ENCODE data around the gene ADCY10. TPM values are rescaled to one million over a fixed set of nuclear protein-coding genes. Genes with fewer than 3 reads are reported as not detected.
A peak's percentile ranks its signal among the peaks of the same experiment; 100 is the strongest.

The ADCY10 gene
- total and polyA plus RNA-seq, 9 of the 15 experiments (the other 6 are each of a cell fraction or from before 2014, with no cell fraction given): 0.08 to 0.86 (median 0.22) TPM

DNA sequence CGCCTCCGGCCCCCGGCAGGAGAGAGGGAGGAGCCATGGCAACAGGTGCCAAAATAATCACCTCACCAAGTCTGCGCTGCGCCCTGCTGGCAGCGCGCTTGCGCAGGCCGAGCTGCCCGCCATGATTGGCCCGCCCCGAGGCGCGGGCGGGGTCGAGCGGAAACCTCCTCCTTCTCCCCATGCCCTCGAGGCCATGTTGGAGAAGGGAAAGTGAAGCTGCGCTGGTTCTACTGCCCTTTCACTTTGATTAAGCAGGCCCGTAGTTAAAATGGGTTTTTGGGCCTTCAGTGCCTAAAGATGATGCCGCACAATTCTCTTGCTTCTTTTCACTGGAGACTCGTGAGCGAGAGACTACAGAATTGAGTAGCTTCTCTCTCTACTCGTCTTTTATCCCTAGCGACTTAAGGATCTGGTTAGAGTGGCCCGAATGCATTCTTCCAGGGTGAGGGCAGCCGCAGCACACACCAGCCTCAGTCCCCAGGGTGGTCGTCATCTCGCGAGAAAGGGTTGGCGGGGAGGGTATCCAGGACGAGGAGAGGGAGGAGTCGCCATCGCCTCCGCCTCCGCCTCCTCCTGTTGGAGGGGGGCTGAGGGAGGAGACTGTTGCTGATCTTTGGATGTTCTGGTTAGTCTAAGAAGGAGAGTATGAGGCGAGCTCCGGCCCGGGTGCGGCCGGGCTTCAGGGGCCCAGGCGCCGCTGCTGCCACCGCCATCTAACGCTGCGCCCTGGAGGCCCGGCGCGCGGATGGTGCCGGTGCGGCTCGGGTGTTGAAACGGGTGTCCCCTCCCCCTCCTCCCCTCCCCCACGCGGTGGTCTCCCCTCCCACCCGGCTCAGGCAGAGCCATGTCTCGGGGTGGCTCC, 22.4 kb upstream of the ADCY10 start, which contains the start of gene DCAF6 (continued):
- TF ChIP-seq, protein P1, sequence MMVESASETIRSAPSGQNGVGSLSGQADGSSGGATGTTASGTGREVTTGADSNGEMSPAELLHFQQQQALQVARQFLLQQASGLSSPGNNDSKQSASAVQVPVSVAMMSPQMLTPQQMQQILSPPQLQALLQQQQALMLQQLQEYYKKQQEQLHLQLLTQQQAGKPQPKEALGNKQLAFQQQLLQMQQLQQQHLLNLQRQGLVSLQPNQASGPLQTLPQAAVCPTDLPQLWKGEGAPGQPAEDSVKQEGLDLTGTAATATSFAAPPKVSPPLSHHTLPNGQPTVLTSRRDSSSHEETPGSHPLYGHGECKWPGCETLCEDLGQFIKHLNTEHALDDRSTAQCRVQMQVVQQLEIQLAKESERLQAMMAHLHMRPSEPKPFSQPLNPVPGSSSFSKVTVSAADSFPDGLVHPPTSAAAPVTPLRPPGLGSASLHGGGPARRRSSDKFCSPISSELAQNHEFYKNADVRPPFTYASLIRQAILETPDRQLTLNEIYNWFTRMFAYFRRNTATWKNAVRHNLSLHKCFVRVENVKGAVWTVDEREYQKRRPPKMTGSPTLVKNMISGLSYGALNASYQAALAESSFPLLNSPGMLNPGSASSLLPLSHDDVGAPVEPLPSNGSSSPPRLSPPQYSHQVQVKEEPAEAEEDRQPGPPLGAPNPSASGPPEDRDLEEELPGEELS (CRISPR knock-in tag; IDR thresholded peaks at IDR 0.05; ENCODE audit: borderline replicate concordance): no peak
- peak; percentile 58 for TF ChIP-seq DPF2 (IDR thresholded peaks at IDR 0.05)
- TF ChIP-seq ATF7 (IDR thresholded peaks at IDR 0.05): peak; percentile 94
- TF ChIP-seq POLR2AphosphoS2 (IDR thresholded peaks at IDR 0.05; ENCODE audit: low read length): peak; percentile 87; the same call in 1 of the 2 replicates
- TF ChIP-seq ARNT (IDR thresholded peaks at IDR 0.05): 0 out of 4 replicates have a peak, but pooled peaks of 1 of the 2 experiments have one; percentile 77
- TF ChIP-seq, protein P2, sequence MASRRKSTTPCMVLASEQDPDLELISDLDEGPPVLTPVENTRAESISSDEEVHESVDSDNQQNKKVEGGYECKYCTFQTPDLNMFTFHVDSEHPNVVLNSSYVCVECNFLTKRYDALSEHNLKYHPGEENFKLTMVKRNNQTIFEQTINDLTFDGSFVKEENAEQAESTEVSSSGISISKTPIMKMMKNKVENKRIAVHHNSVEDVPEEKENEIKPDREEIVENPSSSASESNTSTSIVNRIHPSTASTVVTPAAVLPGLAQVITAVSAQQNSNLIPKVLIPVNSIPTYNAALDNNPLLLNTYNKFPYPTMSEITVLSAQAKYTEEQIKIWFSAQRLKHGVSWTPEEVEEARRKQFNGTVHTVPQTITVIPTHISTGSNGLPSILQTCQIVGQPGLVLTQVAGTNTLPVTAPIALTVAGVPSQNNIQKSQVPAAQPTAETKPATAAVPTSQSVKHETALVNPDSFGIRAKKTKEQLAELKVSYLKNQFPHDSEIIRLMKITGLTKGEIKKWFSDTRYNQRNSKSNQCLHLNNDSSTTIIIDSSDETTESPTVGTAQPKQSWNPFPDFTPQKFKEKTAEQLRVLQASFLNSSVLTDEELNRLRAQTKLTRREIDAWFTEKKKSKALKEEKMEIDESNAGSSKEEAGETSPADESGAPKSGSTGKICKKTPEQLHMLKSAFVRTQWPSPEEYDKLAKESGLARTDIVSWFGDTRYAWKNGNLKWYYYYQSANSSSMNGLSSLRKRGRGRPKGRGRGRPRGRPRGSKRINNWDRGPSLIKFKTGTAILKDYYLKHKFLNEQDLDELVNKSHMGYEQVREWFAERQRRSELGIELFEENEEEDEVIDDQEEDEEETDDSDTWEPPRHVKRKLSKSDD (conservative IDR thresholded peaks at IDR 0.05; ENCODE audit: low read length): 0 out of 2 replicates have a peak, but pooled peaks have one; percentile 67
- TF ChIP-seq SRSF7 (optimal IDR thresholded peaks at IDR 0.05; ENCODE audit: low read depth, low read length): no peak
- no peak for TF ChIP-seq RAD51 (IDR thresholded peaks at IDR 0.05; ENCODE audit: borderline replicate concordance, low read depth)
- TF ChIP-seq ZNF174 (CRISPR knock-in tag; IDR thresholded peaks at IDR 0.05): 0 out of 2 replicates have a peak, but pooled peaks have one; percentile 45
- TF ChIP-seq, protein P3, sequence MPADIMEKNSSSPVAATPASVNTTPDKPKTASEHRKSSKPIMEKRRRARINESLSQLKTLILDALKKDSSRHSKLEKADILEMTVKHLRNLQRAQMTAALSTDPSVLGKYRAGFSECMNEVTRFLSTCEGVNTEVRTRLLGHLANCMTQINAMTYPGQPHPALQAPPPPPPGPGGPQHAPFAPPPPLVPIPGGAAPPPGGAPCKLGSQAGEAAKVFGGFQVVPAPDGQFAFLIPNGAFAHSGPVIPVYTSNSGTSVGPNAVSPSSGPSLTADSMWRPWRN (IDR thresholded peaks at IDR 0.05; ENCODE audit: low read depth): peak; percentile 39
- TF ChIP-seq TCF7L2 (IDR thresholded peaks at IDR 0.05; ENCODE audit: low read depth, low read length): no peak
- TF ChIP-seq RCOR1 (IDR thresholded peaks at IDR 0.05; ENCODE audit: borderline replicate concordance in 1 of 2, low read depth in 2 of 2, low read length in 2 of 2): peak in 1 of 2 experiments; percentile 71; a peak in 2 of 4 replicates
- TF ChIP-seq PRPF4 (IDR thresholded peaks at IDR 0.05; ENCODE audit: insufficient read depth, low read depth, low read length, poor library complexity, severe bottlenecking): peak; percentile 97
- TF ChIP-seq ZNF253 (CRISPR knock-in tag; conservative IDR thresholded peaks at IDR 0.05): no peak
- no peak for TF ChIP-seq HDGF (IDR thresholded peaks at IDR 0.05)
- no peak for TF ChIP-seq KLF16 (IDR thresholded peaks at IDR 0.05)
- peak; percentile 74; the same call in 1 of the 2 replicates for TF ChIP-seq SIN3B (IDR thresholded peaks at IDR 0.05; ENCODE audit: low read depth)
- no peak for TF ChIP-seq ZFP30 (CRISPR knock-in tag; IDR thresholded peaks at IDR 0.05; ENCODE audit: borderline replicate concordance)
- peak; percentile 59 for TF ChIP-seq FOXM1 (IDR thresholded peaks at IDR 0.05; ENCODE audit: low read depth)
- TF ChIP-seq FOXM1 (CRISPR knock-in tag; IDR thresholded peaks at IDR 0.05; ENCODE audit: low read depth): peak; percentile 7; the same call in 1 of the 2 replicates
- peak; percentile 99 for TF ChIP-seq CHD2 (IDR thresholded peaks at IDR 0.05; ENCODE audit: low read depth, low read length)
- TF ChIP-seq PHB2 (IDR thresholded peaks at IDR 0.05; ENCODE audit: low read depth): no peak; the same call in 1 of the 2 replicates
- no peak for TF ChIP-seq ADNP (tag; IDR thresholded peaks at IDR 0.05)
- TF ChIP-seq MCM2 (IDR thresholded peaks at IDR 0.05; ENCODE audit: low read depth): no peak
- TF ChIP-seq ZNF436 (CRISPR knock-in tag; IDR thresholded peaks at IDR 0.05): no peak
